Mesodermal cell (in vitro differentiated cells): Measurements from ENCODE around the gene RFTN1.
"Not testable (repeated sequence)": the region's sequence is repeated elsewhere in the genome, so short reads cannot be mapped to it uniquely, and the experiment has no call there.

Source experiments
- H3K27ac ChIP-seq: 2 replicates; pipeline ENCODE4 v1.7.0; 2013; ENCODE audit warnings: mild to moderate bottlenecking, low read depth, low read length, moderate library complexity; ENCODE audit not compliant: severe bottlenecking
- H3K36me3 ChIP-seq: 2 replicates; pipeline ENCODE4 v1.7.1; 2013; ENCODE audit warnings: mild to moderate bottlenecking, low read length, moderate library complexity; ENCODE audit not compliant: control insufficient read depth, insufficient read depth
- H3K4me1 ChIP-seq: one replicate; pipeline ENCODE4 v1.7.1; 2013; ENCODE audit warnings: mild to moderate bottlenecking, low read length; ENCODE audit not compliant: insufficient read depth, control insufficient read depth, poor library complexity, severe bottlenecking
- H3K4me3 ChIP-seq: 2 replicates; pipeline ENCODE4 v1.7.0; 2013; ENCODE audit warnings: low read length, control low read depth, mild to moderate bottlenecking; ENCODE audit not compliant: insufficient read depth, poor library complexity, severe bottlenecking; ENCODE audit errors: extremely low read depth
- H3K9me3 ChIP-seq: 2 replicates; pipeline ENCODE4 v1.7.1; 2013; ENCODE audit warnings: mild to moderate bottlenecking, low read length, moderate library complexity; ENCODE audit not compliant: control insufficient read depth
- WGBS, 2 experiments: methylation state at CpG; one replicate each; pipeline ENCODE4 v1.1.5; 2013; ENCODE audit warnings: missing lambda C conversion rate in 2 of 2; ENCODE audit not compliant: insufficient coverage in 2 of 2; 5-methylcytosine and 5-hydroxymethylcytosine counted together

RFTN1 gene

GRCh38 chr3:16496408-16497222, 16.9 kb downstream of the RFTN1 start:
- Histone ChIP-seq H3K36me3 (peaks cover 31% of the 10 kb centered on the region), H3K4me1 (peaks cover 5% of the 10 kb centered on the region), H3K27ac (no peak overlapping the region), H3K4me3 (no peak overlapping the region), H3K9me3 (peaks cover 6% of the 10 kb centered on the region)
- WGBS, 2 experiments, result 96% methylated on average over 3 of the region's 10 CpGs; no CpG with 5 or more reads in 1 of the 2 experiments

- Histone ChIP-seq H3K9me3 (peaks cover 9% of the 10 kb centered on the region), H3K27ac (no peak overlapping the region), H3K36me3 (peaks cover 37% of the 10 kb centered on the region), H3K4me1 (peaks cover 5% of the 10 kb centered on the region), H3K4me3 (no peak overlapping the region)
- 90 to 100% methylated on average over 2 of the region's 2 CpGs for WGBS, 2 experiments
Observed at GRCh38 chr3:16496008-16496407, 17.5 kb downstream of the RFTN1 start.

DNA sequence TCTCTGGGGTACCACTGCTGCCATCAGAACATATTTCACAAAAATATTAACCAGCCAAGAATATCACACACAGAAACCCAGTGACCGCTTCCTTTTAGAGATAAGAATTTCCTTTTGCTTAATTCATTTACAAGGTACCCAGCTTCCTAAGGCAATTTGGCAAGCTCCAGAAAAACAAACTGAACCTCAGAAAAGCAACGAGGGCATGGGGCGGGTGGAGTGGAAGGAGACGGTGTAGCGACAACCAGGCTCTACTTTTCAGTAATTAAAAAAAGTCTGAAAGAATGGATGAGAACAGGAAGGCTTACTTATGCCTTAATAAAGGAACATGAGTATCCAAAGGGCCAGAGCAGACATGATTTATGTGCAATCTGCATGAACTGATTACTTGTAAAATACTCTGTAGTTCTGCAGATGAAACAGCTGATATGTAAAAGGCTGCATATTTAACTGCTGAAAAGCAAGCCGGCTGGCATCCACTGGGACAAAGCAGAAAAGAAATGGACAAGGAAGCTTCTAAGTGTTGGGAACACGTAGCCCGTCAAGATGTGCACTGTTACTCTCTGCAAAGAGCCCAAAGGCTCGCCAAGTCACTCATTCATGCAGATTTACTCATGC, 18.6 kb downstream of the RFTN1 start:
- H3K4me3 ChIP-seq, result no peak overlapping the region
- WGBS, 2 experiments, result 88 to 94% methylated on average over 8 to 9 of the region's 9 CpGs
- peaks cover 11% of the 10 kb centered on the region for H3K9me3 ChIP-seq
- H3K4me1 ChIP-seq, result peaks cover 5% of the 10 kb centered on the region
- H3K36me3 ChIP-seq, result peaks cover 28% of the 10 kb centered on the region
- H3K27ac ChIP-seq, result no peak overlapping the region

DNA sequence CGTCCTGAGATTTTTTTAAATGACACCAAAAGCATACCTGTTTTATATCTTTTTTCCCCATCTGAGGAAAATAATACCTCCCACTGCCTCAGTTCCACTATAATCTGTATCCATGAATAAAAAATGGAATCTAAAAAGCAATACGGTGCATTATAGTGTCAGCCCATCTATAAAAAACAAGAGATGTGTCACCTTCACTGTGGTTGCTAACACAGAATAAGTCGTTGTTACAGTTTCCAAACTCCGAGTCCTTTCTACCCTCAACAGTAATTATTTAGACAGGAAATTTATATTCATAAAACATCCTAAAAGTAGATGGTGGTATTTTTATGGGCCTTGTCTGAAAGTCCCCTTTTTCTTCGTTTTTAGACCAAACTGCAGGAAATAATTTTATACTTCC, 19.4 kb downstream of the RFTN1 start:
- H3K4me3 ChIP-seq, result no peak overlapping the region
- H3K4me1 ChIP-seq, result peaks cover 4% of the 10 kb centered on the region
- peaks cover 11% of the 10 kb centered on the region for H3K9me3 ChIP-seq
- no peak overlapping the region for H3K27ac ChIP-seq
- 67 to 90% methylated on average over 1 to 2 of the region's 5 CpGs for WGBS, 2 experiments
- peaks cover 25% of the 10 kb centered on the region for H3K36me3 ChIP-seq

DNA sequence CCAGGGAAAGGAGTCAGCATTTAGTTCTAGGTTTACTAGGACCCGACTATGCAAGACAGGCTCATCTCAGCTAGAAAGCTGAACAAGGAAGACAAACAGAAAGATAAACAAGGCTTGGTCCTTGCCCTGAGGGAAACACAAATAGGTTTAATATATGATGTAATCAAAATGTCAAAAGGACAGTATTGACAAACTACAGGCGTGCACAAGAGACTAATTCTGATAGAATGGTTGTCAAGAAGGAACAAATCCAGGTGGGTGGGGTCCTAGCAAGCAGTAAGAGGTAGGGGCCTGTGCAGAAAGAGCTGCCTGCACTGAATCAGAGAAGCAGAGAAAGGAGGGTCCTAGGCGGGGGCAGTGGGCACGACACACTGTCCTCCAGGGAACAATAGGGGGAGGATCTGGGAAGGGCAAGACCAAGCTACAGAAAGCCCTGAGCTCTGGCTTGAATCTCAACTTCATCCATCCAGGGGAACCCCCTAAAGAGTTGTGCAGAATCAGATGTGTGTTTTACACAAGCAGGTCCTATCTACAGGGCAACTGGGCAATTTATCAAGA, 23.4 kb downstream of the RFTN1 start:
- Histone ChIP-seq H3K27ac (no peak overlapping the region), H3K36me3 (peaks cover 30% of the 10 kb centered on the region), H3K4me1 (no peaks in the 10 kb centered on the region), H3K4me3 (no peak overlapping the region), H3K9me3 (peaks cover 11% of the 10 kb centered on the region)
- whole genome bisulfite sequencing, 2 experiments, result 86 to 88% methylated on average over 3 to 4 of the region's 4 CpGs

DNA sequence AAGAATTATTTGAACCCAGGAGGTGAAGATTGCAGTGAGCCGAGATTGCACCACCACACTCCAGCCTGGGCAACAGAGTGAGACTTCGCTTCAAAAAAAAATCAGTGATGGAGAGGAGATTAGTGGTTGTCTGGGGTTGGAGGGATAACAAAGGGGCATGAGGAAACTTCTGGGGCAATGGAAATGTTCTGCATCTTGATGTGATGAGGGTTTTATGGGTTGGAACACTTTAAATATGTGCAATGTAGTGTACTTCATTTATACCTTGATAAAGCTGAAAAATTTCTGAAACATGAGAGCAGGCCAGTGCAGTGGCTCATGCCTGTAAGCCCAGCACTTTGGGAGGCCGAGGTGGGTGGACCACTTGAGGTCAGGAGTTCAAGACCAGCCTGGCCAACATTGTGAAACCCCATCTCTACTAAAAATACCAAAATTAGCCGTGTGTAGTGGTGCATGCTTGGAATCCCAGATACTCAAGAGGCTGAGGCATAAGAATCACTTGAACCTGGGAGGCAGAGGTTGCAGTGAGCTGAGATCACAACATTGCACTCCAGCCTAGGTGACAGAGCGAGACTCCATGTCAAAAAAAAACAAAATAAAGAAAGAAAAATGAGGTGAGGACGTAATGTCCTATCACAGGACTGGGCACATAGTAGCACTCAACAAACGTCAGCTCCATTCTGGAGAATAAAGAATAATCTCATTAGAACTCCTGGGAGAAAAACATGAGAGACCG, 24.0 kb downstream of the RFTN1 start:
- H3K4me1 ChIP-seq, H3K4me3 ChIP-seq, H3K27ac ChIP-seq: not testable (repeated sequence)
- peaks cover 11% of the 10 kb centered on the region for H3K9me3 ChIP-seq
- 87 to 88% methylated on average over 4 of the region's 8 CpGs for WGBS, 2 experiments
- H3K36me3 ChIP-seq, result peaks cover 30% of the 10 kb centered on the region

DNA sequence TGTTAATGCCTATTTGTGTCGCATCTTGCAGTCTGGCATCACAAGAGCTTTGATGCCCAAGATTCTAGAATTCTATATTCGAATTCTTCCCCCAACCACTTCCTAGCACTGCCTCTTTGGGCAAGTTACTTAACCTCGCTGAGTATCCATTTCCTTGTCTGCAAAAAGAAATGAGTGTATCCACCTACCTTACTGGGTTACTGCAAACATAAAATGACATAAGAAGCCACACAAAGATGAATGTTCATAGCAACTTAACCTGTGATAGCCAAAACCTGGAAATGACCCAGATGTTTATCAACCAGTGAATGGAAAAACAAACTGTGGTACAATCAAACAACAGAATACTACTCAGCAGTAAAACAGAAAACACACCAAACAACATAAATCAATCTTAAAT, 24.9 kb downstream of the RFTN1 start:
- WGBS, 2 experiments, result 97 to 100% methylated on average over 3 of the region's 3 CpGs
- Histone ChIP-seq H3K4me1 (peaks cover 8% of the 10 kb centered on the region), H3K9me3 (peaks cover 11% of the 10 kb centered on the region), H3K36me3 (peaks cover 30% of the 10 kb centered on the region), H3K4me3 (no peak overlapping the region), H3K27ac (no peak overlapping the region)

- Histone ChIP-seq H3K36me3 (peaks cover 25% of the 10 kb centered on the region), H3K27ac (no peak overlapping the region), H3K9me3 (peaks cover 11% of the 10 kb centered on the region), H3K4me3 (no peak overlapping the region), H3K4me1 (peaks cover 15% of the 10 kb centered on the region)
- WGBS, 2 experiments, result 93 to 95% methylated on average over 8 to 9 of the region's 11 CpGs
Observed at GRCh38 chr3:16487511-16488175, 25.9 kb downstream of the RFTN1 start.

DNA sequence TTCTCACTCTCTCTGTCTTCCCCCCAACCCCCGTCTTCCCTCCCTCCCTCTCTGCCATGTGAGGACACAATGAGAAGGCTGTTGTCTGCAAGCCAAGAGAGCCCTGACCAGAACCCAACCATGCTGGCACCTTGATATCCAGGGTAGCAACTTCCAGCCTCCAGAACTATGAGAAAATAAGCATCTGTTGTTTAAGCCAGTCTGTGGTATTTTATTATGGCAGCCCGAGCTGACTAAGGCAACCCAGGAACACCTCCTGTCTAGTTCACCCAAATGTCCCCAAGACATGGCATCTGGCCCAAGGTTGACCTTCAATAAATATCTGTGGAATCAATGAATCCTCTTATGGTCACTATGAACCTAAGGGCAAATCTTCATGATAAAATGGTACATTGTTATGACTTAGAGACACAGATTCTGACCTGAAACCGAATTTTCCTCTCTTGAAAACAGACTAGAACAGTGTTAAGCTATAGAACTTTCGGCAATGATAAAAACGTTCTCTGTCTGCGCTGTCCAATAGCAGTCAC, 26.5 kb downstream of the RFTN1 start:
- no peak overlapping the region for H3K4me3 ChIP-seq
- H3K9me3 ChIP-seq, result peaks cover 9% of the 10 kb centered on the region
- peaks cover 19% of the 10 kb centered on the region for H3K36me3 ChIP-seq
- H3K27ac ChIP-seq, result no peak overlapping the region
- peaks cover 16% of the 10 kb centered on the region for H3K4me1 ChIP-seq
- WGBS, 2 experiments, result 92% methylated on average over 2 to 5 of the region's 6 CpGs

DNA sequence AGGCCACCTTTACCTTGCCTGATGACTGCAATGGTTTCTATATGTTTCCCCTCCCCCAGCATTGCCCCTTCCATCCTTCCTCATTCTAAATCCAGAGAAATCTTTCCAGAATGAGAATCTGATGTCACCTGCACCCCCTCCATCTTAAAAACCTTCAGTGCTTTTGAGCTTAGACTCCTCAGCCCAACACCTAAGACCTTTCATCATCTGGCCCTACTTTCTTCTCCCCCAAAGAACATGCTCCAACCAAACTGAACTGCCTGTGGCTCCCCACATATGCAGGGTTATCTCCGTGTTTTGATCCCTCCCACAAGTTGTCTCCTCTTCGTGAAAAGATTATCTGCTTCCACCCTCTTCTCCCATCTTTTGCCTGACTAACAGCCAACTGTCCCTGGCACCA, 27.3 kb downstream of the RFTN1 start:
- Histone ChIP-seq H3K9me3 (peaks cover 4% of the 10 kb centered on the region), H3K36me3 (peaks cover 11% of the 10 kb centered on the region), H3K4me1 (peaks cover 23% of the 10 kb centered on the region), H3K27ac (no peak overlapping the region), H3K4me3 (no peak overlapping the region)
- WGBS, 2 experiments, result 86 to 100% methylated on average over 2 of the region's 2 CpGs
